Adrenal gland (tissue), 12 donors: Measurements from ENCODE around the gene PBX3. TPM values are rescaled to one million over a fixed set of nuclear protein-coding genes. Genes with fewer than 3 reads are reported as not detected.
A peak's percentile ranks its signal among the peaks of the same experiment; 100 is the strongest.

ENCODE experiments used
- DNase-seq, 7 donors: peaks; one replicate each; pipeline ENCODE4 v3.0.0-alpha.2; 2019 to 2020
- H3K27ac ChIP-seq, 5 donors: fragments of 200-600 bp; sonication (generic) in 4 of 5; 1 replicate in 3 of 5; 2 replicates in 2 of 5; pipeline versions ENCODE4 v1.5.1 to v1.8.0; 2016 to 2020; ENCODE audit warnings: mild to moderate bottlenecking in 1 of 5
- H3K27me3 ChIP-seq: fragments of 200-600 bp; 2 replicates; pipeline ENCODE4 v1.8.0; 2021
- H3K36me3 ChIP-seq, 2 donors: fragments of 200-600 bp; replicated peaks in 1 of 2; 1 replicate in 1 of 2; 2 replicates in 1 of 2; pipeline versions ENCODE4 v1.5.1 to v1.8.0; 2018 to 2022
- H3K4me1 ChIP-seq, 2 donors: fragments of 200-600 bp; replicated peaks in 1 of 2; 1 replicate in 1 of 2; 2 replicates in 1 of 2; pipeline versions ENCODE4 v1.5.1 to v1.8.0; 2018 to 2021
- H3K4me3 ChIP-seq, 4 donors: fragments of 200-600 bp; sonication (generic) in 3 of 4; one replicate each; pipeline ENCODE4 v1.5.1; 2016 to 2018
- H3K9me3 ChIP-seq, 3 donors: fragments of 200-600 bp; sonication (generic) in 1 of 3; replicated peaks in 1 of 3; 1 replicate in 2 of 3; 2 replicates in 1 of 3; pipeline versions ENCODE4 v1.5.1 to v1.8.0; 2016 to 2021
- CTCF ChIP-seq, 6 experiments: fragments of 450-650 bp in 4 of 6; fragments of 200-600 bp in 2 of 6; sonication (generic) in 1 of 6; IDR thresholded peaks; 1 replicate in 5 of 6; 2 replicates in 1 of 6; pipeline versions ENCODE4 v1.5.1 to v1.8.0; 2016 to 2021; ENCODE audit warnings: antibody characterized with exemption in 6 of 6, mild to moderate bottlenecking in 2 of 6, moderate library complexity in 1 of 6
- POLR2A ChIP-seq, 2 donors: fragments of 450-650 bp; IDR thresholded peaks; one replicate each; pipeline ENCODE4 v1.6.1; 2017; ENCODE audit warnings: antibody characterized with exemption in 2 of 2, mild to moderate bottlenecking in 2 of 2, moderate library complexity in 1 of 2
- WGBS, 4 donors: extraction: QIAGEN DNeasy Blood & Tissue Kit in 2 of 4; methylation state at CpG; one replicate each; pipeline versions ENCODE4 v1.1.5 to v1.1.7; 2013 to 2017; 5-methylcytosine and 5-hydroxymethylcytosine counted together
- intact Hi-C, 2 donors: fragments of 100-400 bp; cut with DNase I; formaldehyde crosslinking; loops; one replicate each; pipeline versions ENCODE4 v1.14.1 to v1.15.0; 2022 to 2023
- polyA plus RNA-seq, 3 donors: library from polyadenylated mRNA; stranded (reverse); fragments of 200-250 nt in 2 of 3; fragments of 350-450 nt in 1 of 3; fragmentation: Illumina TruSeq in 1 of 3; extraction: RNeasy Lipid Tissue Mini Kit (QIAGEN cat#74804) in 1 of 3; gene quantifications; one replicate each; pipeline ENCODE4 v1.2.3, GENCODE V29; 2013 to 2014
- total RNA-seq, 9 donors: library from RNA; depleted of rRNA in 4 of 9; stranded (reverse); fragments of >200 nt in 4 of 9; fragments of 120-200 nt in 1 of 9; fragmentation: NEBNext Ultra II Directional in 1 of 9; extraction: Animal tissue kit (Norgen Biotek cat#: 25700) in 1 of 9; gene quantifications; one replicate each; pipeline versions ENCODE4 v1.1.0 to v1.2.4, GENCODE V29; 2013 to 2023
- donor health status: healthy with polysubstance abuse.
- donor health status: Bipolar disorder and iron deficiency.
- donor health status: DM: yes; HTN: yes; CAD: no.
- donor health status: DM: no; HTN: no; CAD: no.
- donor health status: DM: no; HTN: no; CAD: no.
- donor health status: DM: yes; HTN: yes; CAD: no.

The PBX3 gene
- total and polyA plus RNA-seq, 12 donors = 18.3 to 231 (median 133) TPM

DNA sequence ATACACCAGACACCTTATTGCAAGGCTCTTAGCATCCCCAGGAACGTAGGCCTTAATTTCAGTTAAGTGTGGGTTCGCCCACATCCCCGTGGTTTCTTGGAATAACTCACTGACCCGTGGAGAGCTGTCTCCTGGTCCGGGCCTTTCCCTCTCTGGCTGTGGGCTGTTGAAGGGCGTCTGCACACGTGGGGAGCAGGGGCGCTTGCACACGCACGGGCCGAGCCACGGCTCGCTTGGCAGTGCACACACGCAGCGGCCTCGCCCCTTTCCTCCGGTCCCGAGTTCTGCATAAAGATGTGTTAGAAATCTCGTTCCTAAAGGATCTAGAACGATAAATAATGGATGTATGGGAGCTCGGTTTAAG is 141.9 kb downstream of the PBX3 start:
- H3K9me3 ChIP-seq = no peaks in the 10 kb centered on the region
- peak; percentile 22 to 59 (median 47) for DNase-seq
- 11 to 14% (median 13%) methylated on average over 14 to 21 of the region's 21 CpGs for WGBS, 4 donors
- H3K4me3 ChIP-seq = peak overlapping the region in 2 of 4 donors; percentile 11 to 69
- intact Hi-C loops = no loop called here
- H3K27ac ChIP-seq = peak overlapping the region; percentile 26 to 89 (median 73)
- peaks cover 53 to 68% of the 10 kb centered on the region in 2 donors for H3K4me1 ChIP-seq
- H3K27me3 ChIP-seq = no peaks in the 10 kb centered on the region
- TF ChIP-seq POLR2A (IDR thresholded peaks at IDR 0.05) = no peak
- TF ChIP-seq CTCF (IDR thresholded peaks at IDR 0.05) = no peak
- no peaks in the 10 kb centered on the region for H3K36me3 ChIP-seq

DNA sequence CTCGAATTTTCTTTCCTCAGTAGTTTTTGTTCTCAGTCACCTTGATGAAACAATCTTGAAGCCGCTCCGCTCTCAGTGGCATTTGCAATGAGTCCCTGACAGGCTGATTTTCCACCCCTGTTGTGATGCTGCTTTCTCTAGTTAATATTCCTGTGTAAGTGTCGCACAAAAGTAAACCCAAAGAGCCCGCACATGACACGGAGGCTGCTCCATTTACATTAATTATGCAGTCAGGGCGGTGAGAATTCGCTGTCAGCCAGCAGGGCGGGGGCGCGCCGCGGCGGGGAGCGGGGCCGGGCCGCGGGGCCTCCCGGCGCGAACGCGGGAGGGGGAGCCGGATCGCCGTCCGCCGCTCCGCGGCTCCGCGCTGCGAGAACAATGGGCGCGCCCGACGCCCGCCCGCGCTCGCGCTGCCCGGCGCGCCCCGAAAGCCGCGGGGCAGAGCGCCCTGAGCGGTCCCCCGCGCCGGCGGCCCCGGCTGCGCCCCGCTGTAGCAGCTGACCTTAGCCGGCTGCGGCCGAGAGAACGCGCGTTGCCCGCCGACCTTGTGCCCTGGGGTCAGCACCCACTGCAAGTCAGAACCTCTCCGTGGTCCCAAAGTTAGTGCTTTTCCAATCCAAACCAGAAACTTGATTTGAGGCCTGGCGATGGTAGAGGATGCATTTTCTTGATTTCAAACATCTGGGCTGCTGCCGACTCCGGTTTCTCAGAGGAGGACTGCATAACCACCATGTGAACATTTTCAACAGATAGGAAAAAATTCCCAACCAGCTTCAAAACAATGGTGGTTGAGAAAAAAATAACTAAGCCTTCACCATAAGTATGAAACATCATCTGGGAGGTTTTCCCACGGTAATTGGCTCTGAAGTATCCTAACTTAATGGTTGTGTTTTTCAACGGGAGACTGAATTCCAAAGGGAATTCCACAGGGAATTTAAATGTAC is 142.6 kb downstream of the PBX3 start:
- DNase-seq = peak; percentile 32 to 68 (median 35)
- H3K27ac ChIP-seq = peak overlapping the region; percentile 42 to 89 (median 73)
- TF ChIP-seq POLR2A (IDR thresholded peaks at IDR 0.05) = no peak
- no peak for TF ChIP-seq CTCF (IDR thresholded peaks at IDR 0.05)
- WGBS, 4 donors = 2 to 13% (median 3%) methylated on average over 11 to 71 of the region's 71 CpGs
- H3K4me3 ChIP-seq = peak overlapping the region in 2 of 4 donors; percentile 11 to 69
- H3K4me1 ChIP-seq = peaks cover 53 to 66% of the 10 kb centered on the region in 2 donors
- H3K9me3 ChIP-seq = no peaks in the 10 kb centered on the region
- no peaks in the 10 kb centered on the region for H3K36me3 ChIP-seq
- no peaks in the 10 kb centered on the region for H3K27me3 ChIP-seq
- intact Hi-C loops = loop anchor here in 1 of 2 donors (5.0 kb wide), 1 partner anchor 132 kb away; no protein-coding TSS in a partner anchor

GRCh38 chr9:125890826-125891225 is 143.7 kb downstream of the PBX3 start:
- Histone ChIP-seq H3K9me3 (no peaks in the 10 kb centered on the region), H3K27me3 (no peaks in the 10 kb centered on the region), H3K36me3 (no peaks in the 10 kb centered on the region), H3K27ac (peak overlapping the region; percentile 50 to 89 (median 73)), H3K4me1 (peaks cover 52 to 64% of the 10 kb centered on the region in 2 donors), H3K4me3 (no peak overlapping the region)
- intact Hi-C loops = loop anchor here in 1 of 2 donors (5.0 kb wide), 1 partner anchor 134 kb away; no protein-coding TSS in a partner anchor
- peak in 4 of 7 donors; percentile 32 to 54 (median 39) for DNase-seq
- TF ChIP-seq CTCF (IDR thresholded peaks at IDR 0.05) (no peak), POLR2A (IDR thresholded peaks at IDR 0.05) (no peak)
- 29 to 44% (median 37%) methylated on average over 1 of the region's 1 CpG for WGBS, 4 donors

- no peaks in the 10 kb centered on the region for H3K36me3 ChIP-seq
- no peaks in the 10 kb centered on the region for H3K27me3 ChIP-seq
- peaks cover 31 to 63% of the 10 kb centered on the region in 2 donors for H3K4me1 ChIP-seq
- no peak overlapping the region for H3K4me3 ChIP-seq
- intact Hi-C loops = loop anchor here in 1 of 2 donors (5.0 kb wide), 1 partner anchor 136 kb away; no protein-coding TSS in a partner anchor
- no peaks in the 10 kb centered on the region for H3K9me3 ChIP-seq
- DNase-seq = no peak
- WGBS, 4 donors = 60 to 82% (median 73%) methylated on average over 2 of the region's 2 CpGs
- TF ChIP-seq POLR2A (IDR thresholded peaks at IDR 0.05) (no peak), CTCF (IDR thresholded peaks at IDR 0.05) (no peak)
- H3K27ac ChIP-seq = no peak overlapping the region
These were observed 146.1 kb downstream of the PBX3 start for GRCh38 chr9:125893277-125893676.
